GM12878 (cell line): Measurements from ENCODE around the gene AGPAT2. TPM values are rescaled to one million over a fixed set of nuclear protein-coding genes. Genes with fewer than 3 reads are reported as not detected.
A peak's percentile ranks its signal among the peaks of the same experiment; 100 is the strongest.

Experiments
- ATAC-seq: fragments of 200-7000 bp; cut with Tn5 transposase; 3 replicates; pipeline ENCODE4 v1.9.1; 2020; ENCODE audit warnings: mild to moderate bottlenecking, moderate library complexity
- BruUV-seq: library from RNA; stranded (reverse); fragments of 400-500 nt; replicated peaks from 2 replicates; lab custom pipeline; 2021; lab: Mats Ljungman, UMichigan
- CTCF ChIA-PET: fragments of 300-600 bp; sonication (Branson Sonifier 250); formaldehyde crosslinking; extraction: SDS; loops from one replicate; lab custom pipeline; 2021; ENCODE audit warnings: inconsistent platforms; lab: Yijun Ruan, JAX
- POLR2A ChIA-PET: fragments of 350-600 bp; formaldehyde crosslinking; extraction: SDS; loops from one replicate; lab custom pipeline; 2021; ENCODE audit warnings: inconsistent platforms; lab: Charles Lee
- RAD21 ChIA-PET: fragments of 300-600 bp; sonication (Branson Sonifier 250); formaldehyde crosslinking; loops from one replicate; lab custom pipeline; 2023; ENCODE audit warnings: antibody characterized with exemption; ENCODE audit not compliant: unreplicated experiment; lab: Charles Lee
- SMC1A ChIA-PET: fragments of 300-600 bp; sonication (Branson Sonifier 250); formaldehyde crosslinking; loops from one replicate; lab custom pipeline; 2023; ENCODE audit not compliant: unreplicated experiment, uncharacterized antibody; lab: Charles Lee
- DNase-seq: peaks from one replicate; pipeline ENCODE4 v3.0.0-alpha.2; 2011; ENCODE audit warnings: low read depth, low spot score
- FAIRE-seq: peaks from 3 replicates; lab custom pipeline; 2011; peaks lifted over from hg19 to GRCh38; lab: Jason Lieb, UNC
- H2AFZ ChIP-seq: 2 replicates; pipeline ENCODE4 v1.6.0; 2011; ENCODE audit warnings: low read depth, low read length, control low read depth; ENCODE audit not compliant: control insufficient read depth
- H3K27ac ChIP-seq: 2 replicates; pipeline ENCODE4 v1.5.1; 2011; ENCODE audit warnings: control low read depth; ENCODE audit not compliant: control insufficient read depth, insufficient read depth
- H3K27me3 ChIP-seq, 2 experiments: replicated peaks in 1 of 2; 2 replicates each; pipeline versions ENCODE4 v1.6.0 to v1.6.1; 2011; ENCODE audit warnings: low read length in 1 of 2; ENCODE audit not compliant: control insufficient read depth in 2 of 2, insufficient read depth in 2 of 2
- H3K36me3 ChIP-seq, 2 experiments: 2 replicates each; pipeline ENCODE4 v1.5.1; 2011; ENCODE audit warnings: low read length in 1 of 2; ENCODE audit not compliant: control insufficient read depth in 2 of 2, insufficient read depth in 2 of 2
- H3K4me1 ChIP-seq: 2 replicates; pipeline ENCODE4 v1.6.1; 2011; ENCODE audit warnings: mild to moderate bottlenecking, low read length, moderate library complexity, mixed read lengths; ENCODE audit not compliant: control insufficient read depth, insufficient read depth
- H3K4me2 ChIP-seq: 2 replicates; pipeline ENCODE4 v1.6.0; 2011; ENCODE audit warnings: control low read depth; ENCODE audit not compliant: control insufficient read depth, insufficient read depth
- H3K4me3 ChIP-seq: fragments of 200-600 bp; sonication (generic); 2 replicates; pipeline ENCODE4 v1.5.1; 2016
- H3K79me2 ChIP-seq: 2 replicates; pipeline ENCODE4 v1.6.0; 2011; ENCODE audit warnings: low read length; ENCODE audit not compliant: control insufficient read depth, insufficient read depth
- H3K9ac ChIP-seq: 2 replicates; pipeline ENCODE4 v1.8.0; 2011; ENCODE audit warnings: low read length, control low read depth, mixed read lengths; ENCODE audit not compliant: control insufficient read depth, insufficient read depth
- H3K9me3 ChIP-seq: replicated peaks from 3 replicates; pipeline ENCODE4 v1.5.1; 2011; ENCODE audit warnings: mild to moderate bottlenecking, low read length; ENCODE audit not compliant: control insufficient read depth, insufficient read depth
- H4K20me1 ChIP-seq: 2 replicates; pipeline ENCODE4 v1.6.0; 2011; ENCODE audit not compliant: control insufficient read depth, insufficient read depth
- BACH1 ChIP-seq: fragments of 450-650 bp; IDR thresholded peaks from 2 replicates; pipeline ENCODE4 v1.6.1; 2017; ENCODE audit warnings: mild to moderate bottlenecking, borderline replicate concordance
- CBX5 ChIP-seq: sonication (generic); IDR thresholded peaks from 2 replicates; pipeline ENCODE4 v1.6.1; 2016; ENCODE audit warnings: low read depth, moderate library complexity, mild to moderate bottlenecking, inconsistent platforms
- EED ChIP-seq: sonication (generic); IDR thresholded peaks from 2 replicates; pipeline ENCODE4 v1.6.1; 2016; ENCODE audit warnings: antibody characterized with exemption, low read depth
- EP300 ChIP-seq, 2 experiments: fragments of 150-350 bp in 1 of 2; IDR thresholded peaks; 2 replicates each; pipeline ENCODE4 v1.6.1; 2011 to 2012; ENCODE audit warnings: low read depth in 2 of 2, low read length in 2 of 2, borderline replicate concordance in 1 of 2, improper control_type of control experiment in 1 of 2, inconsistent platforms in 1 of 2; ENCODE audit not compliant: control insufficient read depth in 1 of 2
- IKZF2 ChIP-seq, 2 experiments: fragments of 450-650 bp; IDR thresholded peaks; 2 replicates each; pipeline ENCODE4 v1.6.1; 2017; ENCODE audit warnings: mild to moderate bottlenecking in 2 of 2, moderate library complexity in 2 of 2
- MYC ChIP-seq: IDR thresholded peaks from 2 replicates; pipeline ENCODE4 v1.6.1; 2011; ENCODE audit warnings: mild to moderate bottlenecking, low read length, moderate library complexity, inconsistent platforms; ENCODE audit not compliant: insufficient read depth, insufficient replicate concordance, insufficient read length, severe bottlenecking
- SMC3 ChIP-seq: IDR thresholded peaks from 2 replicates; pipeline ENCODE4 v1.6.1; 2011; ENCODE audit warnings: low read length, improper control_type of control experiment, borderline replicate concordance
- SP1 ChIP-seq: IDR thresholded peaks from one replicate; pipeline ENCODE4 v1.6.1; 2011; ENCODE audit warnings: low read depth, low read length
- SUZ12 ChIP-seq: fragments of 200-600 bp; sonication (generic); IDR thresholded peaks from one replicate; pipeline ENCODE4 v1.6.1; 2018; ENCODE audit warnings: antibody characterized with exemption, mild to moderate bottlenecking; ENCODE audit not compliant: unreplicated experiment
- WGBS: methylation state at CpG from one replicate; pipeline ENCODE4 v1.1.6; 2016; ENCODE audit warnings: low lambda C conversion rate; ENCODE audit not compliant: insufficient replicate concordance, insufficient coverage; ENCODE audit errors: missing lambda C conversion rate; 5-methylcytosine and 5-hydroxymethylcytosine counted together
- in situ Hi-C: fragments of 300-500 bp; cut with MboI; formaldehyde crosslinking; loops from 9 replicates; pipeline ENCODE4 v1.14.3; 2018; ENCODE audit warnings: mixed read lengths
- intact Hi-C: fragments of 100-400 bp; cut with micrococcal nuclease; formaldehyde crosslinking; loops from one replicate; pipeline ENCODE4 v1.14.2; 2022; ENCODE audit not compliant: unreplicated experiment
- polyA plus RNA-seq, 11 experiments: library from polyadenylated mRNA; depleted of rRNA in 4 of 11; unstranded in 6 of 11; stranded (reverse) in 5 of 11; fragments of >200 nt; fragmentation: Nextera tagmentation in 4 of 11; fragmentation: Illumina TruSeq in 1 of 11; extraction: Ambion mirVana in 4 of 11; extraction: Trizol in 1 of 11; gene quantifications; 1 replicate in 1 of 11; 2 replicates in 10 of 11; pipeline versions ENCODE4 v1.2.1 to v1.2.3, GENCODE V29; 2011 to 2016; ENCODE audit warnings: inconsistent platforms in 2 of 11, missing spikeins in 2 of 11, low read depth in 1 of 11
- total RNA-seq, 4 experiments: library from RNA; depleted of rRNA in 3 of 4; stranded (reverse); fragments of >200 nt in 3 of 4; fragmentation: Illumina TruSeq in 1 of 4; extraction: Trizol in 1 of 4; gene quantifications; 2 replicates each; pipeline versions ENCODE4 v1.2.1 to v1.2.3, GENCODE V29; 2013 to 2021
- TF ChIP-seq, protein P1 (sequence below): IDR thresholded peaks from 2 replicates; pipeline ENCODE4 v1.6.1; 2011; ENCODE audit warnings: mild to moderate bottlenecking, low read depth, low read length, moderate library complexity; ENCODE audit not compliant: insufficient replicate concordance
- TF ChIP-seq, protein P2 (sequence below): fragments of 450-650 bp; IDR thresholded peaks from 2 replicates; pipeline ENCODE4 v1.6.1; 2017; ENCODE audit warnings: low read depth, mild to moderate bottlenecking, moderate library complexity

The AGPAT2 gene
- total and polyA plus RNA-seq, 10 of the 15 experiments (the other 5 are each of a cell fraction or from before 2014, with no cell fraction given) = 0.10 to 28.5 (median 18.2) TPM

DNA sequence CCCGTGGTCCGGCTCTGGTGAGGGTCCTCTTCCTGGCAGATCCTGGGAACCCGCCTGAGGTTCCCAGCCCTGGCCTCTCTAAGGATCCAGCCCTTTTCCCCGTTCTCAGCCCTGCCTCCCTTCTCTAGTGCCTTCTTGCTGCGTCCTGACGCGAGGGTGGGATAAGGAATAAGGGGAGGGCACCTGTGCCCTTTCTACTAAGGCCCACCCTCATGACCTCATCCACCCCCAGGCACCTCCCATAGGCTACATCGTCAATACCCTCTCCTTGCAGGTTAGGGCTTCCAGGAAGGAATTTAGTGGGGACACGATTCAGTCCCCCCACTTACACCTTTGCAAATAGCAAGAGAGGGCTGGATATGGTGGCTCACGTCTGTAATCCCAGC lies 14.4 kb upstream of the AGPAT2 start:
- peak; percentile 10 for ATAC-seq
- DNase-seq = no peak
- H3K4me2 ChIP-seq = peak overlapping the region; percentile 100
- no peaks in the 10 kb centered on the region for H3K9me3 ChIP-seq
- POLR2A ChIA-PET = no interaction called here
- no peaks in the 10 kb centered on the region for H3K36me3 ChIP-seq
- peaks cover 24% of the 10 kb centered on the region for H3K4me1 ChIP-seq
- intact Hi-C loops = no loop called here
- SMC1A ChIA-PET = interaction anchor here (1.6 kb wide), 1 partner anchor 11 kb away, joined by 3 read pairs; no protein-coding TSS in a partner anchor
- FAIRE-seq = no peak
- H3K79me2 ChIP-seq = no peaks in the 10 kb centered on the region
- in situ Hi-C loops = no loop called here
- RAD21 ChIA-PET = interaction anchor here (1.1 to 1.5 kb wide), 2 partner anchors 25 to 65 kb away, joined by 4 to 6 read pairs; no protein-coding TSS in a partner anchor
- CTCF ChIA-PET = interaction anchor here (1.1 to 3.5 kb wide), 4 partner anchors 15 to 29 kb away, joined by 3 to 16 read pairs (median 10); no protein-coding TSS in a partner anchor
- TF ChIP-seq EED = no peak
- 0 out of 2 replicates have a peak, but pooled peaks have one; percentile 4 for TF ChIP-seq BACH1
- 0 out of 4 replicates have a peak, but pooled peaks of 1 of the 2 experiments have one; percentile 17 for TF ChIP-seq IKZF2 (IDR thresholded peaks at IDR 0.05)
- no peaks in the 10 kb centered on the region for H4K20me1 ChIP-seq
- BruUV-seq = no TSS peak
- H3K27me3 ChIP-seq = no peaks in the 10 kb centered on the region; a peak in 1 of 4 replicates
- H2AFZ ChIP-seq = peak overlapping the region; percentile 52; the same call in 1 of the 2 replicates
- WGBS = 42% methylated on average over 10 of the region's 10 CpGs
- peak overlapping the region; percentile 48; the same call in 1 of the 2 replicates for H3K4me3 ChIP-seq
- no peak overlapping the region for H3K9ac ChIP-seq
- H3K27ac ChIP-seq = no peak overlapping the region

GRCh38 chr9:136700959-136701667 lies 13.9 kb upstream of the AGPAT2 start:
- H3K4me1 ChIP-seq = peaks cover 24% of the 10 kb centered on the region
- ChIA-PET POLR2A (interaction anchor here (0.6 to 0.7 kb wide), 5 partner anchors 29 to 377 kb away, joined by 3 to 4 read pairs (median 3); no protein-coding TSS in a partner anchor), CTCF (interaction anchor here (0.7 to 3.5 kb wide), 6 partner anchors 13 to 162 kb away, joined by 3 to 16 read pairs (median 5); no protein-coding TSS in a partner anchor), SMC1A (interaction anchor here (0.8 to 1.6 kb wide), 3 partner anchors 11 to 41 kb away, joined by 3 read pairs; no protein-coding TSS in a partner anchor), RAD21 (interaction anchor here (0.7 to 1.5 kb wide), 6 partner anchors 26 to 521 kb away, joined by 3 to 6 read pairs (median 4); partner anchors contain the start of genes RNF208 and SAPCD2)
- ATAC-seq = peak; percentile 92
- peak; percentile 43 for DNase-seq
- WGBS = 2% methylated on average over 38 of the region's 38 CpGs
- H3K27me3 ChIP-seq = no peaks in the 10 kb centered on the region; a peak in 1 of 4 replicates
- H3K4me3 ChIP-seq = peak overlapping the region; percentile 48
- no peaks in the 10 kb centered on the region for H3K36me3 ChIP-seq
- no peaks in the 10 kb centered on the region for H3K9me3 ChIP-seq
- H2AFZ ChIP-seq = peak overlapping the region; percentile 97
- BruUV-seq = TSS peak; percentile 90
- peak overlapping the region; percentile 100 for H3K4me2 ChIP-seq
- in situ Hi-C loops = no loop called here
- no peaks in the 10 kb centered on the region for H4K20me1 ChIP-seq
- peak overlapping the region; percentile 58; the same call in 1 of the 2 replicates for H3K9ac ChIP-seq
- intact Hi-C loops = no loop called here
- H3K27ac ChIP-seq = peak overlapping the region; percentile 77
- FAIRE-seq = no peak
- no peaks in the 10 kb centered on the region for H3K79me2 ChIP-seq
- TF ChIP-seq SMC3 = no peak
- TF ChIP-seq, protein P1, sequence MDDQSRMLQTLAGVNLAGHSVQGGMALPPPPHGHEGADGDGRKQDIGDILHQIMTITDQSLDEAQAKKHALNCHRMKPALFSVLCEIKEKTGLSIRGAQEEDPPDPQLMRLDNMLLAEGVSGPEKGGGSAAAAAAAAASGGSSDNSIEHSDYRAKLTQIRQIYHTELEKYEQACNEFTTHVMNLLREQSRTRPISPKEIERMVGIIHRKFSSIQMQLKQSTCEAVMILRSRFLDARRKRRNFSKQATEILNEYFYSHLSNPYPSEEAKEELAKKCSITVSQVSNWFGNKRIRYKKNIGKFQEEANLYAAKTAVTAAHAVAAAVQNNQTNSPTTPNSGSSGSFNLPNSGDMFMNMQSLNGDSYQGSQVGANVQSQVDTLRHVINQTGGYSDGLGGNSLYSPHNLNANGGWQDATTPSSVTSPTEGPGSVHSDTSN = peak; percentile 43
- no peak for TF ChIP-seq MYC
- peak; percentile 55 for TF ChIP-seq SP1
- TF ChIP-seq EP300 (IDR thresholded peaks at IDR 0.05; ENCODE audit: borderline replicate concordance in 1 of 2, control insufficient read depth in 1 of 2, low read depth in 2 of 2, low read length in 2 of 2) = peak; percentile 63 to 76; a peak in 3 of 4 replicates
- TF ChIP-seq SUZ12 = no peak
- TF ChIP-seq, protein P2, sequence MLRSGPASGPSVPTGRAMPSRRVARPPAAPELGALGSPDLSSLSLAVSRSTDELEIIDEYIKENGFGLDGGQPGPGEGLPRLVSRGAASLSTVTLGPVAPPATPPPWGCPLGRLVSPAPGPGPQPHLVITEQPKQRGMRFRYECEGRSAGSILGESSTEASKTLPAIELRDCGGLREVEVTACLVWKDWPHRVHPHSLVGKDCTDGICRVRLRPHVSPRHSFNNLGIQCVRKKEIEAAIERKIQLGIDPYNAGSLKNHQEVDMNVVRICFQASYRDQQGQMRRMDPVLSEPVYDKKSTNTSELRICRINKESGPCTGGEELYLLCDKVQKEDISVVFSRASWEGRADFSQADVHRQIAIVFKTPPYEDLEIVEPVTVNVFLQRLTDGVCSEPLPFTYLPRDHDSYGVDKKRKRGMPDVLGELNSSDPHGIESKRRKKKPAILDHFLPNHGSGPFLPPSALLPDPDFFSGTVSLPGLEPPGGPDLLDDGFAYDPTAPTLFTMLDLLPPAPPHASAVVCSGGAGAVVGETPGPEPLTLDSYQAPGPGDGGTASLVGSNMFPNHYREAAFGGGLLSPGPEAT = no peak; the same call in 1 of the 2 replicates
- no peak for TF ChIP-seq CBX5
